ENCODE measurements around the gene HECTD2.

Gene HECTD2

DNA sequence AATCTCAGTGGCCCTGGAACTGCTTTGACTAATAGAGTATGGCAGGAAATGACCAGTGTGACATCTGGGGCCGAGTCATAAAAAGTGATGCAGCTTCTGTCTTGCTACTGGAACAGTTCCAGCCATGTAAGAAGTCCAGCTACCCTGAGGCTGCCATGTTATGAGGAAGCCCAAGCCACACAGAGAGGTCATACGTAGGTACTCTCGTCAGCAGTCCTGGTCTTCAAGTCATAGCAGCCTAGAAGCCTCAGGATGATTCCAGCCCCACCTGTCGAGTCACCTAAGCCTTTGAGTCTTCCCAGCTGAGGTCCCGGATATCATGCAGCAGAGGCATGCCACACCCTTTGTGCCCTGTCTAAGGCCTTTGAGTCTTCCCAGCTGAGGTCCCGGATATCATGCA is 130.6 kb downstream of the HECTD2 start:
- DNase-seq (ENCODE audit: low read depth in 1 of 2, low spot score in 1 of 2) = no peak
- TF ChIP-seq, protein P1, sequence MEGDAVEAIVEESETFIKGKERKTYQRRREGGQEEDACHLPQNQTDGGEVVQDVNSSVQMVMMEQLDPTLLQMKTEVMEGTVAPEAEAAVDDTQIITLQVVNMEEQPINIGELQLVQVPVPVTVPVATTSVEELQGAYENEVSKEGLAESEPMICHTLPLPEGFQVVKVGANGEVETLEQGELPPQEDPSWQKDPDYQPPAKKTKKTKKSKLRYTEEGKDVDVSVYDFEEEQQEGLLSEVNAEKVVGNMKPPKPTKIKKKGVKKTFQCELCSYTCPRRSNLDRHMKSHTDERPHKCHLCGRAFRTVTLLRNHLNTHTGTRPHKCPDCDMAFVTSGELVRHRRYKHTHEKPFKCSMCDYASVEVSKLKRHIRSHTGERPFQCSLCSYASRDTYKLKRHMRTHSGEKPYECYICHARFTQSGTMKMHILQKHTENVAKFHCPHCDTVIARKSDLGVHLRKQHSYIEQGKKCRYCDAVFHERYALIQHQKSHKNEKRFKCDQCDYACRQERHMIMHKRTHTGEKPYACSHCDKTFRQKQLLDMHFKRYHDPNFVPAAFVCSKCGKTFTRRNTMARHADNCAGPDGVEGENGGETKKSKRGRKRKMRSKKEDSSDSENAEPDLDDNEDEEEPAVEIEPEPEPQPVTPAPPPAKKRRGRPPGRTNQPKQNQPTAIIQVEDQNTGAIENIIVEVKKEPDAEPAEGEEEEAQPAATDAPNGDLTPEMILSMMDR (IDR thresholded peaks at IDR 0.05; ENCODE audit: insufficient read depth, low read length) = no peak
- TF ChIP-seq GABPA (IDR thresholded peaks at IDR 0.05; ENCODE audit: low read depth) = no peak
- H3K27me3 ChIP-seq (ENCODE audit: insufficient read depth, poor library complexity, severe bottlenecking) = no peaks in the 10 kb centered on the region
- H3K27ac ChIP-seq (replicated peaks) = no peak overlapping the region
- H3K4me3 ChIP-seq (replicated peaks; ENCODE audit: insufficient read depth, low read length) = no peak overlapping the region

DNA sequence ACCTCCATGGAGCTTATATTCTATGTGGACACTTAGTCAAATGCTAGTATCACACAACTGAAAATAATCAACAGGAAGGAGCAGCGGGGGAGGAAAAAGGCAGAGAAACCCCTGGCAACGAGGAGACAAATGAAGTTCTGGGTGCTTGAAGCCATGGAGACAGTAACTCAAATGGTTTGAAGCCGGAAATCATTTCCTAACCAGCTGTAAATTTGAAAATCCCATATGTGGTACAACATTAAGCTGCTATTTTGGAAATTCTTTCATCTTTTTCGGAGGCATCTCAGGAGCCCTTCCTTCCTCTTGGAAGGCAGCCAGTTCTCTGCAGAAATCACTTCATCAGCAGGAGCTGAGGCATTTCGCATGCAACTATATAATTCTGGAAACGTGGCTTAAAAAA is 131.3 kb downstream of the HECTD2 start:
- no peak for TF ChIP-seq GABPA (IDR thresholded peaks at IDR 0.05; ENCODE audit: low read depth)
- TF ChIP-seq, protein P1 (IDR thresholded peaks at IDR 0.05; ENCODE audit: insufficient read depth, low read length) = no peak
- TF ChIP-seq, protein P2, sequence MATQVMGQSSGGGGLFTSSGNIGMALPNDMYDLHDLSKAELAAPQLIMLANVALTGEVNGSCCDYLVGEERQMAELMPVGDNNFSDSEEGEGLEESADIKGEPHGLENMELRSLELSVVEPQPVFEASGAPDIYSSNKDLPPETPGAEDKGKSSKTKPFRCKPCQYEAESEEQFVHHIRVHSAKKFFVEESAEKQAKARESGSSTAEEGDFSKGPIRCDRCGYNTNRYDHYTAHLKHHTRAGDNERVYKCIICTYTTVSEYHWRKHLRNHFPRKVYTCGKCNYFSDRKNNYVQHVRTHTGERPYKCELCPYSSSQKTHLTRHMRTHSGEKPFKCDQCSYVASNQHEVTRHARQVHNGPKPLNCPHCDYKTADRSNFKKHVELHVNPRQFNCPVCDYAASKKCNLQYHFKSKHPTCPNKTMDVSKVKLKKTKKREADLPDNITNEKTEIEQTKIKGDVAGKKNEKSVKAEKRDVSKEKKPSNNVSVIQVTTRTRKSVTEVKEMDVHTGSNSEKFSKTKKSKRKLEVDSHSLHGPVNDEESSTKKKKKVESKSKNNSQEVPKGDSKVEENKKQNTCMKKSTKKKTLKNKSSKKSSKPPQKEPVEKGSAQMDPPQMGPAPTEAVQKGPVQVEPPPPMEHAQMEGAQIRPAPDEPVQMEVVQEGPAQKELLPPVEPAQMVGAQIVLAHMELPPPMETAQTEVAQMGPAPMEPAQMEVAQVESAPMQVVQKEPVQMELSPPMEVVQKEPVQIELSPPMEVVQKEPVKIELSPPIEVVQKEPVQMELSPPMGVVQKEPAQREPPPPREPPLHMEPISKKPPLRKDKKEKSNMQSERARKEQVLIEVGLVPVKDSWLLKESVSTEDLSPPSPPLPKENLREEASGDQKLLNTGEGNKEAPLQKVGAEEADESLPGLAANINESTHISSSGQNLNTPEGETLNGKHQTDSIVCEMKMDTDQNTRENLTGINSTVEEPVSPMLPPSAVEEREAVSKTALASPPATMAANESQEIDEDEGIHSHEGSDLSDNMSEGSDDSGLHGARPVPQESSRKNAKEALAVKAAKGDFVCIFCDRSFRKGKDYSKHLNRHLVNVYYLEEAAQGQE (IDR thresholded peaks at IDR 0.05; ENCODE audit: insufficient replicate concordance, low read depth) = no peak
- no peak for TF ChIP-seq POLR2AphosphoS5 (IDR thresholded peaks at IDR 0.05; ENCODE audit: low read depth)
- no peak for TF ChIP-seq SPI1 (IDR thresholded peaks at IDR 0.05; ENCODE audit: borderline replicate concordance, low read depth)

DNA sequence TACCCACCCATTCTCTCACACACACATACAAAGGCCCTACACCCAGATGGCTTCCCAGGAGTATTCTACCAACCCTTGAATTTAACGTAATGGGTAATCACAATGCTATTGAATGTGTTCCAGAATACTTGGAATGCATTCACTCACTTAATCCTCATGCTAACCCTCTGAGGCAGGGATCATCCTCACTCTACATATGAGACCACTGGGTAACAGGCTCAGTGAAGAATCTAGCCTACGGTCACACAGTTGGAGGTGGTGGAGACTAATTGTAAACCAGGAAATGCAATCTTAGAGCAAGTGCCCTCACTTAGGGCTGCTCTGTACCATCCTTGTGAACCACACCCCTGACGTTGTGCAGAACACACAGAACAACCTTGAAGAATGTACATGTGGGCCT is 135.2 kb downstream of the HECTD2 start:
- TF ChIP-seq, protein P1 (IDR thresholded peaks at IDR 0.05; ENCODE audit: insufficient read depth, low read length) = no peak
- TF ChIP-seq, protein P2 (IDR thresholded peaks at IDR 0.05; ENCODE audit: insufficient replicate concordance, low read depth) = no peak
- TF ChIP-seq POLR2AphosphoS5 (IDR thresholded peaks at IDR 0.05; ENCODE audit: low read depth) (no peak), GABPA (IDR thresholded peaks at IDR 0.05; ENCODE audit: low read depth) (no peak)
- Histone ChIP-seq H3K27ac (replicated peaks) (no peak overlapping the region), H3K27me3 (ENCODE audit: insufficient read depth, poor library complexity, severe bottlenecking) (no peaks in the 10 kb centered on the region), H3K4me3 (replicated peaks; ENCODE audit: insufficient read depth, low read length) (no peak overlapping the region)
- DNase-seq (ENCODE audit: low read depth in 1 of 2, low spot score in 1 of 2) = no peak

More for the DNA sequence above, 131.3 kb downstream of the HECTD2 start:
- no peak for DNase-seq (ENCODE audit: low read depth in 1 of 2, low spot score in 1 of 2)
- H3K27me3 ChIP-seq (ENCODE audit: insufficient read depth, poor library complexity, severe bottlenecking) = no peaks in the 10 kb centered on the region
- H3K27ac ChIP-seq (replicated peaks) = no peak overlapping the region
- H3K4me3 ChIP-seq (replicated peaks; ENCODE audit: insufficient read depth, low read length) = no peak overlapping the region

DNA sequence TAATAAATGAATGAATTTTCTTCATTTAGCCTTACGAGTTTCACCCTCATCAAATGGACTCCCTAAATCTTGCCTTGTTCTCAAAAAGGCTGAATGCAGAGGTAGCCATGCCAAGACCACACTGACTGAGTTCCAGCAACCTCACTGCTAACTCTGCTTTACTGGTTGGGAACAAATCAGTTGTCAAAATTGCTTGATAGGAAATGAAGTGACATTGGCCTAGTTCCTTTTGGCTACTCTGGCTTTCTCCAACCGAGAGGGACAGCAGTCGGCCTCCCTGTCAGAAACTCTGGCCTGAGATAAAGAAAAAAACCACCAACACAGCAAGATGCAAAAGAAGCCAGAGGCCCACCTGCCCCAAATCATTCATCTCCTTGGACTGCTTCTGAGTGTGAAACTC is 135.7 kb downstream of the HECTD2 start:
- no peaks in the 10 kb centered on the region for H3K27me3 ChIP-seq (ENCODE audit: insufficient read depth, poor library complexity, severe bottlenecking)
- no peak overlapping the region for H3K27ac ChIP-seq (replicated peaks)
- no peak for DNase-seq (ENCODE audit: low read depth in 1 of 2, low spot score in 1 of 2)
- H3K4me3 ChIP-seq (replicated peaks; ENCODE audit: insufficient read depth, low read length) = no peak overlapping the region
- TF ChIP-seq, protein P1 (IDR thresholded peaks at IDR 0.05; ENCODE audit: insufficient read depth, low read length) = no peak
- no peak for TF ChIP-seq POLR2AphosphoS5 (IDR thresholded peaks at IDR 0.05; ENCODE audit: low read depth)
- no peak for TF ChIP-seq SPI1 (IDR thresholded peaks at IDR 0.05; ENCODE audit: borderline replicate concordance, low read depth)
- no peak for TF ChIP-seq GABPA (IDR thresholded peaks at IDR 0.05; ENCODE audit: low read depth)
- TF ChIP-seq, protein P2 (IDR thresholded peaks at IDR 0.05; ENCODE audit: insufficient replicate concordance, low read depth) = no peak

Data from HL-60 (cell line).